ENCODE measurements around the gene TEX14.

TEX14 gene

DNA sequence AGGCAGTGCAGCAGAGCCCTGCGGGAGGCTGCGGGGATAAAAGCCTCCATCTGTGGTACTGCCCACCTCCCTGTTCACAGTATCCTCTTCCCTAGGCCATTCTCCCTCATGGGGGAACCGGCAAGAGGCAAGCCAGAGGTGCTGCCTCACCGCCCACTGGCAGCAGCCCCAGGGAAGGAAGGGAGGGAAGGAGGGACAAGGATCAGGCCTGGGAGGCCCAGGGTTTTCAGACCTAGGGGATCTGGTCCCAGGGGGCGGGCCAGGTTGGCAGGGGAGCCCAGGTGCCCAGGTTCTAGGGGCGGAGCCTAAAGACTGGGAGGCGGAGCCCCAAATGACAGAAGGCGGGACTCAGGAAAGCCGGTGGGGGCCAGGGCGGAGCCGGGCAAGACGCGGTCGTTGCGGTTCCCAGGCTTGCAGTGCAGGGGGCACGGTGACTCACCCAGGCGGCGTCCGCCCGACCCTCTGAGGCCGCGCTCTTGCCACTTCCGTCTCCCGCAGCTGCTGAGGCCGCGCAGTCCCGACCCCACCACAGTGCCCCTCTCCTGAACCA lies 174.4 kb downstream of the TEX14 start:
- DNase-seq = no peak

DNA sequence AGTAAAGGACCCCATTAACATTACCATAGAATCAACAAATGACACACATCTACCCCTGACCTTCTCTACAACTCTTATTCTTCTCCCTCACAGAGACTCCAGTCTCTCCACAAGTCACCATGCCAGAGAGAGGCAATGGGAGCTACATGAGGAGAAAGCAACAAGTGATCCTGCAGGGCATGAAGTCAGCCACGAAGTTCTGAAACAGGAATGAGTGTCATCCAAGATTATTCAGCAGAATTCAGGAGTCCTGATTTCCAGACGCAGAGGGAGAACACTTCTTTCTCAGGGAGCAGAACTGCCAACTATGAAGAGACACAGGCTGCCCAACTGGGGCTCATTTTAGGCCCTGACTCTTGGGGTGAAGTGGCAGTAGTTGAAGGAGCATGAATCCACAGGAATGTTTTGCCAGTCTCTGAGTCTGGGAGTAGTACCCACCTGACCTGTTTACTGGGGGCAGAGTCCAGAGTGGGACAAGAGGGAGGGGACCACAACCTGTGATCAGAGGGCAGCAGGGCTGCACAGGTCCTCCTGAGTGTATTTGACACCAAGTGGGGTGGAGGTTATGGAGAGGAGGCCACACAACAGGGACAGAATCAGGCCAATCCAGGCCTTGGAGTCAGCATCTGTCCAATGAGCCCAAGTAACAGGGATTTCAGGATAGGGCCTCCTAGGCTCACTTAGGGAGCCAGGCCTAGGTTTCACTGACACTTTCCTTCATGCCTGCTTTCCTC lies 175.0 kb downstream of the TEX14 start:
- no peak for DNase-seq

GRCh38 chr17:58515286-58515685 lies 176.6 kb downstream of the TEX14 start:
- DNase-seq = no peak

- DNase-seq = no peak
Observed at GRCh38 chr17:58514770-58515157, 177.1 kb downstream of the TEX14 start.

GRCh38 chr17:58513965-58514769 lies 177.7 kb downstream of the TEX14 start, which contains the start of gene MTMR4:
TSS of gene MTMR4 (minus strand) at chr17:58514638. CDS start at chr17:58514407, 231 bp downstream.
- DNase-seq = peak in 1 of 2 experiments; percentile 69

GRCh38 chr17:58513267-58513964 lies 178.4 kb downstream of the TEX14 start:
- DNase-seq = no peak

DNA sequence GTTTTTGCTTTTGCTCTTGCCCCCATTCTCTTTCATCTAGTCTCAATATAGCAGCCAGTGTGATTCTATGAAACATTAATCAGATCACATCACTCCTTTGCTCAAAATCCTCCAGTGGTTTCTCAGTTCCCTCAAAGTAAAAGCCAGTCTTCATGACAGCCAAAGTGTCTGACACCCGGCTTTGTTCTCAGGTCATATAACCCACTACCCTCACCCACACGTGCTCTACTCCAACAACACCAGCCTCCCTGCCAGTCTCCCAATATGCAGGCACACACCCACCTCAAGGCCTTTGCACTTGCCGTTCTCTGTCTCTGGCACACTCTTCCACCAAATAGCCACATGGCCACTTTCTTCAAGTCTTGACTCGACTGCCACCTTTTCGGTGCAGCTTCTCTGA lies 181.8 kb downstream of the TEX14 start:
- DNase-seq = no peak

DNA sequence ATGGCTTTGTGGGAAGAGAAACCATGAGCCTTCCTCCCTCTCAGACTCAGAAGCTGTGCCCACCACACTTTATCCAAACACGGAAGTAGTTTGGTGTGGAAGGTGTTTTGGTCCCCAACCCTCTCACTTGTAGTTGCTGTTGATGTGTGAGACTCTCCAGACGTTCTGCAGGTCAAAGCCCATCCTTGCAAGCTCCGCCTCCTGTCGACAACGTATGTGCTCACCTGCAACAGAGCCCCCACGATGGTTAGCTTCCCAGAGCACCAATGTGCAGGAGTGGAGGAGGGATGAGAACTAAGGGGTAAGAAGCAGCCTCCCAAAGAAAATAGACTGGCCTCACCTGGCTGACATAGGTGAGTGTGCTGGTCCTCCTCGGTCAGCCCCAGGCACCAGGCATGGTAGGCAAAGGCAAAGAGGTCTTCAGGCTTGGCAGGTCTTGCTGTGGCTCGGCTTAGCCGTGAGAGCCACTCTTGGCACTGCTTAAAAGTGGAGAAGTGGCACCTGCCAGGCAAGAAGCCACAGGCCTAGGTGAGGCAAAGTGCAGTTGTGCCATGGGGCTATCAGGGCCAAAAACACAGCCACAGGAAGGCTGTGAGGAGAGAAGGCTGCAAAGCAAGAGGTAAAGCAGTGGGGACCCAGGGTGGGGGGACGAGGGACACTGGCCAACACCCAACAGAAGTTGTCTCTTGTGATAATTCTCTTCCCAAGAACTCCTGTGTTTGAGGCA lies 183.3 kb downstream of the TEX14 start:
- DNase-seq = no peak

GRCh38 chr17:58507123-58507634 lies 184.7 kb downstream of the TEX14 start:
- no peak for DNase-seq

Measured in cerebellar nuclear complex (tissue), 1 donor.